OCI-LY1 (cell line): Measurements from ENCODE around the gene ADK.

ENCODE experiments used
- H2AFZ ChIP-seq: fragments of 200-600 bp; sonication (generic), shearing (Covaris generic); 2 replicates; pipeline ENCODE4 v1.6.0; 2014; ENCODE audit warnings: antibody characterized with exemption, mild to moderate bottlenecking, low read length
- H3F3A ChIP-seq: fragments of 200-600 bp; sonication (generic), shearing (Covaris generic); 2 replicates; pipeline ENCODE4 v1.6.0; 2014; ENCODE audit warnings: mild to moderate bottlenecking, antibody characterized with exemption, low read length, moderate library complexity; ENCODE audit not compliant: insufficient read depth
- H3K27ac ChIP-seq: fragments of 200-600 bp; sonication (generic); 2 replicates; pipeline ENCODE4 v1.5.1; 2014; ENCODE audit warnings: low read length, mixed run types, mild to moderate bottlenecking, low read depth; ENCODE audit not compliant: poor library complexity, severe bottlenecking
- H3K27me3 ChIP-seq: fragments of 200-600 bp; sonication (generic); 2 replicates; pipeline ENCODE4 v1.6.0; 2014; ENCODE audit warnings: antibody characterized with exemption, mild to moderate bottlenecking, low read length, moderate library complexity; ENCODE audit not compliant: insufficient read depth
- H3K36me3 ChIP-seq: fragments of 200-600 bp; sonication (generic); 2 replicates; pipeline ENCODE4 v1.6.1; 2014; ENCODE audit warnings: mild to moderate bottlenecking, antibody characterized with exemption, low read length, moderate library complexity, mixed read lengths; ENCODE audit not compliant: insufficient read depth
- H3K4me1 ChIP-seq: fragments of 200-600 bp; sonication (generic); 2 replicates; pipeline ENCODE4 v1.5.1; 2014; ENCODE audit warnings: mild to moderate bottlenecking, low read length, moderate library complexity; ENCODE audit not compliant: insufficient read depth, severe bottlenecking
- H3K4me2 ChIP-seq: fragments of 200-600 bp; sonication (generic), shearing (Covaris generic); 2 replicates; pipeline ENCODE4 v1.6.1; 2014; ENCODE audit warnings: low read length
- H3K4me3 ChIP-seq: fragments of 200-600 bp; sonication (generic); 2 replicates; pipeline ENCODE4 v1.5.1; 2014; ENCODE audit warnings: low read length, low read depth, mild to moderate bottlenecking, mixed read lengths; ENCODE audit not compliant: poor library complexity, severe bottlenecking
- H3K79me2 ChIP-seq: fragments of 200-600 bp; shearing (Covaris generic); 2 replicates; pipeline ENCODE4 v1.6.1; 2016; ENCODE audit warnings: mixed run types, low read length, mixed read lengths; ENCODE audit not compliant: insufficient read depth
- H3K9ac ChIP-seq: fragments of 200-600 bp; sonication (generic), shearing (Covaris generic); 2 replicates; pipeline ENCODE4 v1.6.1; 2014; ENCODE audit warnings: mild to moderate bottlenecking, low read length, mixed read lengths
- H3K9me2 ChIP-seq: fragments of 200-600 bp; sonication (generic), shearing (Covaris generic); 2 replicates; pipeline ENCODE4 v1.6.1; 2014; ENCODE audit warnings: low read depth, mild to moderate bottlenecking, low read length, mixed read lengths
- H3K9me3 ChIP-seq: fragments of 200-600 bp; shearing (Covaris generic); 2 replicates; pipeline ENCODE4 v1.6.1; 2014; ENCODE audit warnings: low read length, mixed read lengths
- H4K20me1 ChIP-seq: fragments of 200-600 bp; sonication (generic), shearing (Covaris generic); 2 replicates; pipeline ENCODE4 v1.6.0; 2016; ENCODE audit warnings: mild to moderate bottlenecking, low read length; ENCODE audit not compliant: insufficient read depth
- EZH2 ChIP-seq: fragments of 200-600 bp; sonication (generic), shearing (Covaris generic); IDR thresholded peaks from 2 replicates; pipeline ENCODE4 v1.8.0; 2017; ENCODE audit warnings: borderline replicate concordance, mixed run types, mild to moderate bottlenecking, antibody characterized with exemption, low read length, moderate library complexity, mixed read lengths
- TF ChIP-seq, protein P1 (sequence below): fragments of 200-600 bp; sonication (generic), shearing (Covaris generic); IDR thresholded peaks from 2 replicates; pipeline ENCODE4 v1.5.1; 2017; ENCODE audit warnings: mild to moderate bottlenecking, antibody characterized with exemption, low read length, moderate library complexity, mixed read lengths

Gene ADK

DNA sequence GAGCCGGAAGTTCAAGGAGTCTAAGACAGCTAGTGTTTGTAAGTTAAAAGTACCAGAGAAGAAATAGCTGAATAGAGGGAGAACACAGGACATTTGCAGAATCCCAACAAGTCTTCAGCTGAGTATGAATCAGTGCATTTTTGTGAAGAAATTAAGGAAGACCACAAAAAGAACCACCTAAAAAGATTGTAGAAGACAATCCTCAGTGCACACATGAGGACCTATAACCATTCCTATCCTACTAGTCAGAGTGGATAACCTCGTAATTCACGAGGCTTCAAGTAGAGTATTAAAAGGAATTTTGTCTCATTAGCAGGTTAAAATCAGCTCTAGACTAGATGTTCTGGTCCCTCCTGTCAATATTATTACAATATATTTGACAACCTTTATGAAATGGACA is 380.0 kb downstream of the ADK start:
- H3K4me3 ChIP-seq, result no peak overlapping the region
- TF ChIP-seq EZH2, result no peak
- TF ChIP-seq, protein P1, sequence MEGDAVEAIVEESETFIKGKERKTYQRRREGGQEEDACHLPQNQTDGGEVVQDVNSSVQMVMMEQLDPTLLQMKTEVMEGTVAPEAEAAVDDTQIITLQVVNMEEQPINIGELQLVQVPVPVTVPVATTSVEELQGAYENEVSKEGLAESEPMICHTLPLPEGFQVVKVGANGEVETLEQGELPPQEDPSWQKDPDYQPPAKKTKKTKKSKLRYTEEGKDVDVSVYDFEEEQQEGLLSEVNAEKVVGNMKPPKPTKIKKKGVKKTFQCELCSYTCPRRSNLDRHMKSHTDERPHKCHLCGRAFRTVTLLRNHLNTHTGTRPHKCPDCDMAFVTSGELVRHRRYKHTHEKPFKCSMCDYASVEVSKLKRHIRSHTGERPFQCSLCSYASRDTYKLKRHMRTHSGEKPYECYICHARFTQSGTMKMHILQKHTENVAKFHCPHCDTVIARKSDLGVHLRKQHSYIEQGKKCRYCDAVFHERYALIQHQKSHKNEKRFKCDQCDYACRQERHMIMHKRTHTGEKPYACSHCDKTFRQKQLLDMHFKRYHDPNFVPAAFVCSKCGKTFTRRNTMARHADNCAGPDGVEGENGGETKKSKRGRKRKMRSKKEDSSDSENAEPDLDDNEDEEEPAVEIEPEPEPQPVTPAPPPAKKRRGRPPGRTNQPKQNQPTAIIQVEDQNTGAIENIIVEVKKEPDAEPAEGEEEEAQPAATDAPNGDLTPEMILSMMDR, result no peak
- no peaks in the 10 kb centered on the region for H3K79me2 ChIP-seq
- H3K4me2 ChIP-seq, result no peak overlapping the region
- no peaks in the 10 kb centered on the region for H3K4me1 ChIP-seq
- no peaks in the 10 kb centered on the region for H3K9me2 ChIP-seq
- no peak overlapping the region for H2AFZ ChIP-seq
- H3K36me3 ChIP-seq, result 0 out of 2 replicates have a peak, but pooled peaks cover 3% of the 10 kb centered on the region
- H3K27ac ChIP-seq, result no peak overlapping the region
- H3F3A ChIP-seq, result no peaks in the 10 kb centered on the region
- H3K9me3 ChIP-seq, result no peaks in the 10 kb centered on the region
- H3K27me3 ChIP-seq, result no peaks in the 10 kb centered on the region
- no peaks in the 10 kb centered on the region for H4K20me1 ChIP-seq
- no peak overlapping the region for H3K9ac ChIP-seq

DNA sequence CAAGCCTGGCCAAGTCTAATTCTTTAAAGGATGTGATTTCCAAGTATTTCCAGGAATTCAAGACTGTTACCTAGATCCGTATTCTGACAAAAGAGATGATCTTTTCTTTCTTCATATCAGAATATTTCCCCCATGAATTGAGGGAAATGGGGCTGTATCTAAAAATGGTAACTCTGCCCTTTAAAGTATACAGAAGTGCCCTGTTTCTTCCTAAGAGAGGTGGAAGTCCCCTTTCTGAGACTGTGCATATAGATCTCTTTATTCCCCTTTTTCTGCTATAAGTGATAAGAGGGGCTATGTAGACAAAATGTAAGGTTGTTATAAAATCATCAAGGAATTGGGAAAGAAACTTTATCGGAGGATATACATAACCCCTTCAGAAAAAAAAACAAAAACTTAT is 388.3 kb downstream of the ADK start:
- Histone ChIP-seq H3K4me2 (no peak overlapping the region), H3K27me3 (no peaks in the 10 kb centered on the region), H2AFZ (no peak overlapping the region), H4K20me1 (no peaks in the 10 kb centered on the region), H3K4me3 (no peak overlapping the region), H3K9me3 (no peaks in the 10 kb centered on the region), H3K36me3 (no peaks in the 10 kb centered on the region), H3K79me2 (no peaks in the 10 kb centered on the region), H3K9me2 (no peaks in the 10 kb centered on the region), H3F3A (no peaks in the 10 kb centered on the region), H3K27ac (no peak overlapping the region), H3K9ac (no peak overlapping the region), H3K4me1 (no peaks in the 10 kb centered on the region)
- no peak for TF ChIP-seq EZH2
- TF ChIP-seq, protein P1, result no peak

DNA sequence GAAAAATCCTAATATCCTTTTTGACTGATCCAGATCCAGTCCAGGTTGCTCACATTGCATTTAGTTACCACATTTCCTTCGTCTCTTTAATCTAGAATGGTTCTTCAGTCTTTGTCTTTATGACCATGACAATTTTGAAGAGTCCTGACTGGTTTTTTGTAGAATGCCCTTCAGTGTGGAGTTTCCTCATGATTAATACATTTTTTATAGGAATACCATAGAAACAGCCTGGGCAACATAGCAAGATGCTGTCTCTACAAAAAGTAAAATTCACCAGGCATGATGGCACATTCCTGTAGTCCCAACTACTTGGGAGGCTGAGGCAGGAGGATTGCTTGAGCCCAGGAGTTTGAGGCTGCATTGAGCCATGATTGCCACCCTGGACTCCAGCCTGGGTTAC is 390.4 kb downstream of the ADK start:
- Histone ChIP-seq H3F3A (no peaks in the 10 kb centered on the region; the same call in 1 of the 2 replicates), H3K27me3 (no peaks in the 10 kb centered on the region), H2AFZ (no peak overlapping the region), H3K4me3 (no peak overlapping the region), H3K9me3 (no peaks in the 10 kb centered on the region), H3K4me2 (no peak overlapping the region), H3K36me3 (no peaks in the 10 kb centered on the region), H3K4me1 (no peaks in the 10 kb centered on the region), H3K9ac (no peak overlapping the region), H3K9me2 (no peaks in the 10 kb centered on the region), H4K20me1 (no peaks in the 10 kb centered on the region), H3K79me2 (no peaks in the 10 kb centered on the region), H3K27ac (no peak overlapping the region)
- TF ChIP-seq, protein P1, result no peak
- no peak for TF ChIP-seq EZH2
